ENCODE measurements around the gene TRIM43.
"Not testable (repeated sequence)": the region's sequence is repeated elsewhere in the genome, so short reads cannot be mapped to it uniquely, and the experiment has no call there.

Gene TRIM43

GRCh38 chr2:95591701-95592100 lies at the start of gene TRIM43:
Gene TRIM43, plus strand, starts transcription at chr2:95592001. Its CDS starts 2,023 bp downstream, at chr2:95594024.
- DNase-seq = not testable (repeated sequence)

GRCh38 chr2:95551055-95551568 lies 40.7 kb upstream of the TRIM43 start:
- no peak for DNase-seq

- DNase-seq = peak in 3 of 14 donors; percentile 7 to 30 (median 7)
Measured at GRCh38 chr2:95552911-95553310, 38.9 kb upstream of the TRIM43 start.

- no peak for DNase-seq
Measured at GRCh38 chr2:95569170-95569569, 22.6 kb upstream of the TRIM43 start.

- no peak for DNase-seq
Measured at GRCh38 chr2:95573866-95574265, 17.9 kb upstream of the TRIM43 start.

GRCh38 chr2:95574506-95574905 lies 17.3 kb upstream of the TRIM43 start:
- no peak for DNase-seq

- DNase-seq = no peak
Measured at GRCh38 chr2:95575857-95576256, 15.9 kb upstream of the TRIM43 start.

- no peak for DNase-seq
Measured at GRCh38 chr2:95578539-95578938, 13.3 kb upstream of the TRIM43 start.

GRCh38 chr2:95583545-95583944 lies 8.3 kb upstream of the TRIM43 start:
- DNase-seq = not testable (repeated sequence)

GRCh38 chr2:95584321-95584720 lies 7.5 kb upstream of the TRIM43 start:
- not testable (repeated sequence) for DNase-seq

GRCh38 chr2:95589777-95590536 lies 1.8 kb upstream of the TRIM43 start:
- DNase-seq = not testable (repeated sequence)

- DNase-seq = not testable (repeated sequence)
Measured at GRCh38 chr2:95592973-95593372, 1.2 kb downstream of the TRIM43 start.

GRCh38 chr2:95595012-95595411 lies 3.2 kb downstream of the TRIM43 start:
- not testable (repeated sequence) for DNase-seq

GRCh38 chr2:95601301-95601700 lies 9.5 kb downstream of the TRIM43 start:
- not testable (repeated sequence) for DNase-seq

GRCh38 chr2:95602146-95602545 lies 10.3 kb downstream of the TRIM43 start:
- DNase-seq = not testable (repeated sequence)

GRCh38 chr2:95608356-95608755 lies 16.6 kb downstream of the TRIM43 start:
- DNase-seq = not testable (repeated sequence)

- DNase-seq = not testable (repeated sequence)
Measured at GRCh38 chr2:95609764-95610163, 18.0 kb downstream of the TRIM43 start.

- not testable (repeated sequence) for DNase-seq
Measured at GRCh38 chr2:95613048-95613447, 21.2 kb downstream of the TRIM43 start.

GRCh38 chr2:95622728-95623127 lies 30.9 kb downstream of the TRIM43 start:
- not testable (repeated sequence) for DNase-seq

GRCh38 chr2:95630987-95631386 lies 39.2 kb downstream of the TRIM43 start:
- DNase-seq = not testable (repeated sequence)

- DNase-seq = not testable (repeated sequence)
Measured at GRCh38 chr2:95633626-95634259, 41.9 kb downstream of the TRIM43 start.

GRCh38 chr2:95640515-95641288 lies 48.9 kb downstream of the TRIM43 start:
- not testable (repeated sequence) for DNase-seq

GRCh38 chr2:95641289-95641575 lies 49.4 kb downstream of the TRIM43 start:
- DNase-seq = not testable (repeated sequence)

Measured in C1 segment of cervical spinal cord (tissue), 14 donors.